ENCODE results near the gene ABHD18. TPM values are rescaled to one million over a fixed set of nuclear protein-coding genes. Genes with fewer than 3 reads are reported as not detected.
"Not testable (repeated sequence)": the region's sequence is repeated elsewhere in the genome, so short reads cannot be mapped to it uniquely, and the experiment has no call there.

ABHD18 gene
- total RNA-seq, 2 donors from 2014 or later: 17.1 to 18.5 TPM

DNA sequence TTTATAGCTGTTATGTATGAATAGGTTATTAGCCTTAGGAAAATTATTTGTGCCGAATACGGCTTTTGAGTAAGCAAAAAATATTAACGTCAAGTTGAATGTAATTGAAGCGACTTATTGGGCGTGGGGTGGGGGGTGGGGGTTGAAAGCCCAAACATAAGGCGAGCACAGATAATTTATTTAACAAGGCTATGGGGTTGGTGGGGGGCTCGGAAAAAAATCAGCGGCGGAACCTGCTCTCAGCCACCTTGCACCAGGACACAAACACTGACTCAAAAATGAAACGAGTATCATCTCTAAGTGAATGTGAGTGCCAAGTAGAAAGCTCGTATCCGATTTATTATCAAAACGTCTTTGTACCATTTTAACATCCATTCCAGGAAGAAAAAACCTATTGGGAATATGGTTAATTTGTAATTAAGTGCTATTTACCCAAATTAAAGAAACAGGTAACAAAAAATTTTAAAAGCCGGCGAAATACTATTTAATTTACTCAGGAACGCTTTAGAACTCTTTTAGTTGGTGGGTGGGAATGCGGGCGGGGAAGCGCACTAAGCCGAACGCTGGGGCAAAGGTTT lies 95.0 kb downstream of the ABHD18 start:
- peak overlapping the region; percentile 93 for H3K9ac ChIP-seq (ENCODE audit: extremely low read depth, low read length, poor library complexity, severe bottlenecking)
- H3K4me1 Mint-ChIP-seq: peaks cover 13% of the 10 kb centered on the region
- H3K27me3 Mint-ChIP-seq (ENCODE audit: insufficient read depth): no peaks in the 10 kb centered on the region
- H3K9me3 ChIP-seq (ENCODE audit: control insufficient read depth, low read length): no peaks in the 10 kb centered on the region
- no peak for DNase-seq
- H3K27ac Mint-ChIP-seq: peak overlapping the region; percentile 83
- whole genome bisulfite sequencing, 2 experiments (ENCODE audit: insufficient coverage in 1 of 2, insufficient read length in 1 of 2): 28 to 45% methylated on average over 10 to 21 of the region's 21 CpGs
- H3K4me3 ChIP-seq (ENCODE audit: low read length): peak overlapping the region; percentile 95
- H3K27ac ChIP-seq (ENCODE audit: low read depth, low read length): peak overlapping the region; percentile 88
- H3K9me3 Mint-ChIP-seq: no peaks in the 10 kb centered on the region
- no peaks in the 10 kb centered on the region for H3K4me1 ChIP-seq (ENCODE audit: control insufficient read depth, insufficient read depth, low read length)
- H3K4me3 Mint-ChIP-seq: peak overlapping the region; percentile 80
- TF ChIP-seq, protein P1, sequence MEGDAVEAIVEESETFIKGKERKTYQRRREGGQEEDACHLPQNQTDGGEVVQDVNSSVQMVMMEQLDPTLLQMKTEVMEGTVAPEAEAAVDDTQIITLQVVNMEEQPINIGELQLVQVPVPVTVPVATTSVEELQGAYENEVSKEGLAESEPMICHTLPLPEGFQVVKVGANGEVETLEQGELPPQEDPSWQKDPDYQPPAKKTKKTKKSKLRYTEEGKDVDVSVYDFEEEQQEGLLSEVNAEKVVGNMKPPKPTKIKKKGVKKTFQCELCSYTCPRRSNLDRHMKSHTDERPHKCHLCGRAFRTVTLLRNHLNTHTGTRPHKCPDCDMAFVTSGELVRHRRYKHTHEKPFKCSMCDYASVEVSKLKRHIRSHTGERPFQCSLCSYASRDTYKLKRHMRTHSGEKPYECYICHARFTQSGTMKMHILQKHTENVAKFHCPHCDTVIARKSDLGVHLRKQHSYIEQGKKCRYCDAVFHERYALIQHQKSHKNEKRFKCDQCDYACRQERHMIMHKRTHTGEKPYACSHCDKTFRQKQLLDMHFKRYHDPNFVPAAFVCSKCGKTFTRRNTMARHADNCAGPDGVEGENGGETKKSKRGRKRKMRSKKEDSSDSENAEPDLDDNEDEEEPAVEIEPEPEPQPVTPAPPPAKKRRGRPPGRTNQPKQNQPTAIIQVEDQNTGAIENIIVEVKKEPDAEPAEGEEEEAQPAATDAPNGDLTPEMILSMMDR (conservative IDR thresholded peaks at IDR 0.05): no peak
- no peaks in the 10 kb centered on the region for H3K36me3 ChIP-seq (ENCODE audit: control insufficient read depth, insufficient read depth, low read length)
- H3K27me3 ChIP-seq (ENCODE audit: control insufficient read depth, insufficient read depth, low read length, poor library complexity, severe bottlenecking): no peaks in the 10 kb centered on the region
- H3K36me3 Mint-ChIP-seq (ENCODE audit: low read depth): peaks cover 2% of the 10 kb centered on the region

DNA sequence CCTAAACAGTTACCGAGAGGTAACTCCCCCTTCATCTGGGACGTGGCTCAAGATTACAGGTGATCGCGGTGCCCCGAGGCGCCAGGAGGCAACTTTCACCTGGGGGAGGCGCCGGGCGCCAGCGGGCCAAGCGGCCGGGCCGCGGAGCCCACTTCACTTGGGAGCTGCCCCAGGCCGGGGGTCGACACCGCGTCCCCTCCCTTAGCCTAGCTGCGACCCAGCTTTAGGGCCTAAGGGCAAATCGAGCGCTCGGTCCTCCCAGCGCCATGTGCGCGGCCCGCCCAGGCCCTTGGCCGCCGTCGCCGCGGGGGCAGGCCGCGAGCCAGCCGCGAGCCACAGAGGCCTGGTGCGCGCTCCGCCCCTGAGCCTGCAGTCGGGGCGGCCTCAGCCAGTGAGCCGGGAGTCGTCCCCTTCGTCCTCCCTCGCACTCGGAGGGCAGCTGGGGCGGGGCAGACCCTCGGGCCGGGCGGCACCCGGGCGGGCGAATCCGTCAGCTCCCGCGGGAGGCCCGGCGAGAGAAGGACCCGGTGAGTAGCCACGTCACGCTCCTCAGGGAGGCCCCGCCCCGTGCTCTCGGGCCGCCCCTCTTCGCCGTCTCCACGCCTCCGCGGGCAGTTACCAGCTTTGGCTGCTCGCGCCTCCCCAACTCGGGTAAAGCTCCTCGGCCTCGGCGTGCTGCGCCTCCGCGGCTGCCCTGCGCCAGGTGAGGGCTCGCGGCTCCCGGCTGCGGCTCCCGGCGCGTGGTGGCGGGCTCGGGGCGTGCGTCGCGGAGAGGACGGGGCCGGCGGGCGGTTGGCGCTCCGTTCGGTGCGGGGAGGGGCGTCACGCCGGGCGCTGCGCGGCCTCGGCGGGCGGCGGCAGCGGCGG lies 95.7 kb downstream of the ABHD18 start, which contains the start of gene LARP1B:
Gene LARP1B, plus strand, starts transcription at position 614 of the 867 bp plus-strand sequence. CDS start 13,640 bp downstream, outside the sequence.
- Mint-ChIP-seq H3K36me3 (ENCODE audit: low read depth) (peaks cover 2% of the 10 kb centered on the region), H3K27me3 (ENCODE audit: insufficient read depth) (no peaks in the 10 kb centered on the region), H3K4me1 (peaks cover 10% of the 10 kb centered on the region), H3K27ac (peak within 1 kb of the TSS; percentile 90), H3K4me3 (peak within 1 kb of the TSS; percentile 80), H3K9me3 (no peaks in the 10 kb centered on the region)
- no peaks in the 10 kb centered on the region for H3K4me1 ChIP-seq (ENCODE audit: control insufficient read depth, insufficient read depth, low read length)
- 0 to 1% methylated on average over 23 to 112 of the region's 112 CpGs for WGBS, 2 experiments (ENCODE audit: insufficient coverage in 1 of 2, insufficient read length in 1 of 2)
- TF ChIP-seq, protein P1 (conservative IDR thresholded peaks at IDR 0.05): no peak
- peak within 1 kb of the TSS; percentile 88 for H3K27ac ChIP-seq (ENCODE audit: low read depth, low read length)
- no peaks in the 10 kb centered on the region for H3K27me3 ChIP-seq (ENCODE audit: control insufficient read depth, insufficient read depth, low read length, poor library complexity, severe bottlenecking)
- H3K9ac ChIP-seq (ENCODE audit: extremely low read depth, low read length, poor library complexity, severe bottlenecking): peak within 1 kb of the TSS; percentile 93
- peak within 1 kb of the TSS; percentile 95 for H3K4me3 ChIP-seq (ENCODE audit: low read length)
- no peaks in the 10 kb centered on the region for H3K36me3 ChIP-seq (ENCODE audit: control insufficient read depth, insufficient read depth, low read length)
- DNase-seq: peak; percentile 99
- no peaks in the 10 kb centered on the region for H3K9me3 ChIP-seq (ENCODE audit: control insufficient read depth, low read length)

DNA sequence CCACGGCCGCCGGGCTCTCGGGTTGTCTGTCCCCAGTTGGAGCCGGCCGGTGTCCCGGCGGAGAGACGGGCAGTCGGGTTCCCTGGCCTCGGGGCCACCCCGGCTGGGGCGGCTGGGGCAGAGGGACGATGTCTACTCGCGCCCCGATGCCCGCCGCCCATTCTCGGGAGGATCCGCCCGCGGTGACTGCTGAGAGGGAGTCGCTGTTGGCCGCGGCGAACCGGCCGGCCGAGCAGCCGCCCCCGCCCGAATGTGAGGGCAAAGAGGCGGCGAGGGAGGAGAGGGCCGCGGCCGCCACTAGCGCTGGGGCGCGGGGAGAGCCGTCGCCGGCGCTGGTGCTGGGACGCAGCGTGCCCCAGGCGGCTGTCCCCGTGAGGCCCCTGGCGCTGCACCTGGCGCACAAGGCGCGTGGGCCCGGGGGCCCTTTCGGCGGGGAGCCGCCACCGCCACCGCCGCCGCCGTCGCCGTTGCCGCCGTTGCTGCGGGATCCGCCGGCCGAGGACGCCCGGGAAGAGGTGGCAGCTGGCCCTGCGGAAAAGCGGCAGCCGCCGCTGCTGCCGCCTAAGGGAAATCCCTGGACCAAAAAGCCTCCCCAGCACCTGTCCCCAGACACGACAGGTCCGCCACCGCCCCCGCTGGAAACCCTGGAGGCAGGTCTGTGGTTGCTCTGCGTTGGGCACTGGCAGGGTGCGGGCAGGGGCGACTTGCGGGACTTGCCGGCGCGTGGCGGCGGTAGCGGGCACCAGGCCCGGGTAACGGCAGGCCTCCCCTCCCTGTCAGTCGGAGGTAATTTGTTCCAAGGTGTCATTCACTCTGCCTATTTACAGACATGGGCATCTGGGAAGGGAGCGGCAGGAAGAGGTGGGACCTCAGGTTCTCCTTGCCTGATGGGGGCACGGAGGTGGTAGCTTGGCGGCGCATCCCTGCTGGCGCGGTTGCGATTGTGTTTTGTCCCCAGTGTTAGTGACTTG lies 96.6 kb downstream of the ABHD18 start:
- H3K36me3 Mint-ChIP-seq (ENCODE audit: low read depth): peaks cover 2% of the 10 kb centered on the region
- Histone ChIP-seq H3K9ac (ENCODE audit: extremely low read depth, low read length, poor library complexity, severe bottlenecking) (peak overlapping the region; percentile 93), H3K4me3 (ENCODE audit: low read length) (peak overlapping the region; percentile 95), H3K27me3 (ENCODE audit: control insufficient read depth, insufficient read depth, low read length, poor library complexity, severe bottlenecking) (no peaks in the 10 kb centered on the region), H3K4me1 (ENCODE audit: control insufficient read depth, insufficient read depth, low read length) (no peaks in the 10 kb centered on the region), H3K27ac (ENCODE audit: low read depth, low read length) (peak overlapping the region; percentile 88), H3K36me3 (ENCODE audit: control insufficient read depth, insufficient read depth, low read length) (no peaks in the 10 kb centered on the region), H3K9me3 (ENCODE audit: control insufficient read depth, low read length) (no peaks in the 10 kb centered on the region)
- H3K9me3 Mint-ChIP-seq: no peaks in the 10 kb centered on the region
- H3K4me1 Mint-ChIP-seq: peaks cover 10% of the 10 kb centered on the region
- peak; percentile 90 for DNase-seq
- peak overlapping the region; percentile 90 for H3K27ac Mint-ChIP-seq
- 0% methylated on average over 6 to 101 of the region's 101 CpGs for WGBS, 2 experiments (ENCODE audit: insufficient coverage in 1 of 2, insufficient read length in 1 of 2)
- TF ChIP-seq, protein P1 (conservative IDR thresholded peaks at IDR 0.05): peak; percentile 46
- H3K27me3 Mint-ChIP-seq (ENCODE audit: insufficient read depth): no peaks in the 10 kb centered on the region
- peak overlapping the region; percentile 80 for H3K4me3 Mint-ChIP-seq

DNA sequence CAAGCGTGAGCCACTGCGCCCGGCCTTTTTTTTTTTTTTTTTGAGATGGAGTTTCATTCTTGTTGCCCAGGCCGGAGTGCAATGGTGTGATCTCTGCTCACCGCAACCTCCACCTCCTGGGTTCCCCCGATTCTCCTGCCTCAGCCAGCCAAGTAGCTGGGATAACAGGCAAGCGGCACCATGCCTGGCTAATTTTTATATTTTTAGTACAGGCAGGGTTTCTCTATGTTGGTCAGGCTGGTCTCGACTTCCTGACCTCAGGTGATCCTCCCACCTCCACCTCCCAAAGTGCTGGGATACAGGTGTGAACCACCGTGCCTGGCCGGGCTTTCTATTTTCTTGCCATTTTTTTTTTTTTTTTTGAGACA lies 101.2 kb downstream of the ABHD18 start:
- not testable (repeated sequence) for H3K27ac ChIP-seq (ENCODE audit: low read depth, low read length); H3K9me3 ChIP-seq (ENCODE audit: control insufficient read depth, low read length); H3K9me3 Mint-ChIP-seq; H3K36me3 Mint-ChIP-seq (ENCODE audit: low read depth); H3K9ac ChIP-seq (ENCODE audit: extremely low read depth, low read length, poor library complexity, severe bottlenecking); H3K4me1 ChIP-seq (ENCODE audit: control insufficient read depth, insufficient read depth, low read length); H3K4me3 Mint-ChIP-seq; H3K4me3 ChIP-seq (ENCODE audit: low read length); H3K27me3 ChIP-seq (ENCODE audit: control insufficient read depth, insufficient read depth, low read length, poor library complexity, severe bottlenecking); H3K27me3 Mint-ChIP-seq (ENCODE audit: insufficient read depth); H3K27ac Mint-ChIP-seq; DNase-seq
- WGBS, 2 experiments (ENCODE audit: insufficient coverage in 1 of 2, insufficient read length in 1 of 2): 93% methylated on average over 4 to 10 of the region's 10 CpGs
- peaks cover 13% of the 10 kb centered on the region for H3K36me3 ChIP-seq (ENCODE audit: control insufficient read depth, insufficient read depth, low read length)
- H3K4me1 Mint-ChIP-seq: peaks cover 10% of the 10 kb centered on the region
